Measurements from ENCODE around the gene TSPEAR. TPM values are rescaled to one million over a fixed set of nuclear protein-coding genes. Genes with fewer than 3 reads are reported as not detected.

The TSPEAR gene
- total RNA-seq, 1 donor from 2014 or later: not detected

DNA sequence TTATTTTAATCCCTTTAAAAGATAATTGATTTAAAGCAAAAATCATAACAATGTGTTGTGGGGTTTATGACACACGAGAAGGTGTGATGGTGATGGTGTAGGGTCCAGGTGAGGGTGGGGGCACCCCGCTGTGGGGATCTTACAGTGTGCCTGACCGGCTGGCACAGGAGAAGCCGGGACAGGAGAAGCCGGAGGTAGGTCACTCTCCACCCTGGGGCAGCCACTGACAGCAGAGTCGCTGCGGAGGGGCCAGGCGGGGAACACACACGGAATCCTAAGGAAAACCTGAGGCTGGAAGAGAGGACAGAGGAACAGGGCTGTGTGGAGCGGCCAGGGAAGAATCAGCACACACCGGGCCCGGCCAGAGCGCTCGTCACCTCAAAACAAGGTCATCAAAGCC is 260.4 kb downstream of the TSPEAR start:
- DNase-seq: no peak
- TF ChIP-seq, protein P1, sequence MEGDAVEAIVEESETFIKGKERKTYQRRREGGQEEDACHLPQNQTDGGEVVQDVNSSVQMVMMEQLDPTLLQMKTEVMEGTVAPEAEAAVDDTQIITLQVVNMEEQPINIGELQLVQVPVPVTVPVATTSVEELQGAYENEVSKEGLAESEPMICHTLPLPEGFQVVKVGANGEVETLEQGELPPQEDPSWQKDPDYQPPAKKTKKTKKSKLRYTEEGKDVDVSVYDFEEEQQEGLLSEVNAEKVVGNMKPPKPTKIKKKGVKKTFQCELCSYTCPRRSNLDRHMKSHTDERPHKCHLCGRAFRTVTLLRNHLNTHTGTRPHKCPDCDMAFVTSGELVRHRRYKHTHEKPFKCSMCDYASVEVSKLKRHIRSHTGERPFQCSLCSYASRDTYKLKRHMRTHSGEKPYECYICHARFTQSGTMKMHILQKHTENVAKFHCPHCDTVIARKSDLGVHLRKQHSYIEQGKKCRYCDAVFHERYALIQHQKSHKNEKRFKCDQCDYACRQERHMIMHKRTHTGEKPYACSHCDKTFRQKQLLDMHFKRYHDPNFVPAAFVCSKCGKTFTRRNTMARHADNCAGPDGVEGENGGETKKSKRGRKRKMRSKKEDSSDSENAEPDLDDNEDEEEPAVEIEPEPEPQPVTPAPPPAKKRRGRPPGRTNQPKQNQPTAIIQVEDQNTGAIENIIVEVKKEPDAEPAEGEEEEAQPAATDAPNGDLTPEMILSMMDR (IDR thresholded peaks at IDR 0.05; ENCODE audit: partially characterized antibody, unreplicated experiment): no peak
- Mint-ChIP-seq H3K36me3 (ENCODE audit: unreplicated experiment) (peaks cover 16% of the 10 kb centered on the region), H3K4me3 (ENCODE audit: unreplicated experiment) (no peak overlapping the region), H3K27ac (ENCODE audit: unreplicated experiment) (no peak overlapping the region), H3K27me3 (ENCODE audit: unreplicated experiment) (no peaks in the 10 kb centered on the region), H3K4me1 (ENCODE audit: low read depth, unreplicated experiment) (peaks cover 2% of the 10 kb centered on the region), H3K9me3 (ENCODE audit: unreplicated experiment) (peaks cover 7% of the 10 kb centered on the region)

DNA sequence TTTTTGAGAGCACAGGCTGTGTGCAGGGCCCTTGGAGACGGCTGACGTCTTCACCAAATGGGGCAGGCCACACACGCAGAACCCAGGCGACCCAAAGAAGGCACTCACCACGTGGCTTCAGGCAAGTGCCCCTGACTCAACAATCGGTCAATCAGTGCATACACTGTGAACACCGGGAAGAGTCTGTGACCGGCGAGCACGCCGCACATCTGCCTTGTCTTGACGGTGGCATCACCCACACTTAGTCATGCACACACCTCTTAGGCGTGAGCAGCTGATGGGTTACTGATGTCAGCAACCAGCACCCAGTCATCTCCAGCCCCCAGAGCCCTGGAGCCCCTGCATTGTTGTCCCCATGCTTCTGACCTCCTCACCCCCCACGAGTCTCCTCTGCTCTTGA is 261.0 kb downstream of the TSPEAR start:
- Mint-ChIP-seq H3K4me1 (ENCODE audit: low read depth, unreplicated experiment) (peaks cover 2% of the 10 kb centered on the region), H3K36me3 (ENCODE audit: unreplicated experiment) (peaks cover 16% of the 10 kb centered on the region), H3K9me3 (ENCODE audit: unreplicated experiment) (peaks cover 7% of the 10 kb centered on the region), H3K27ac (ENCODE audit: unreplicated experiment) (no peak overlapping the region), H3K4me3 (ENCODE audit: unreplicated experiment) (no peak overlapping the region), H3K27me3 (ENCODE audit: unreplicated experiment) (no peaks in the 10 kb centered on the region)
- DNase-seq: no peak
- TF ChIP-seq, protein P1 (IDR thresholded peaks at IDR 0.05; ENCODE audit: partially characterized antibody, unreplicated experiment): no peak

DNA sequence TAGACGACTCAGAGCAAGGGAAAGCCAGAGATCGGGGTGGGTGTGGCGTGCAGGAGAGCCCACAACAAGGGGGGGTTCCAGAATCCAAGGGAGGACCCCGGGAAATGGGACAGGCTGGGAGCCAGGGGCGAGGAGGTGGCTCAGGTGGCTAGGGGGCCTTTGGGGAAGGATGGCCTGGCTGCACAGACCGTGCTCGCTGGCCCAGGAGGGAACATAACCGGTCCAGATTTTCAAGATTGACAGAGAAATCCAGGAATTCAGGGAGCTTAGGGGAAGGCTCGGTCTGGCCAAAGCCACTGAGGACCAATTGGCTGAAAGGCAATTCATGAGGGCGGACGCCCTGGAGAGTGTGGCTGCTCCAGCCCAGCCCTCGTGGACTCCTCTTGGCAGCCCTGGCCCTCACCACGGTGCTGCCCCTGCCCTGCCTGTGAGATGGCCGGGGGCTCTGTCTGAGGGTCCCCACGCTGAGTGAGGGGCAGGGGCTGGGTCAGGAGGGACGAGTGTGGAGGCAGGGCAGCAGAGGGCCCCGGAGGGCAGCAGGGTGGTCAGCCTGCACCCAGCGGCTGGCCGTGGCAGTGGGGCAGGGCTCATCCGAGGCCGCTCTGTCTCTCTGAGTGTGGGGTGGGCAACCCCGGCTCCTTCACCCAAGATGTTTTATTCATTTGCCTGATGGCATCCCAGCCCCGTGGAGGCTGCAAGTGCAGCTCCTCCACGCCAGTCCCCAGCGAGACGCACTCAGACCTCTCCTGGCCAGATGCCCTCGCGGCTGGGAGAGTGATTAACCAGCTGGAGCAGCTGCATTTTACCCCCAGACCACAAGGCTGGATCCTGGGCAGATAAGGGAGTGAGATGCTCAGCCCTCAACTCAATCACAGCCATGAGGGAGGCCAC is 261.7 kb downstream of the TSPEAR start:
- Mint-ChIP-seq H3K36me3 (ENCODE audit: unreplicated experiment) (peaks cover 16% of the 10 kb centered on the region), H3K27ac (ENCODE audit: unreplicated experiment) (no peak overlapping the region), H3K4me3 (ENCODE audit: unreplicated experiment) (no peak overlapping the region), H3K27me3 (ENCODE audit: unreplicated experiment) (no peaks in the 10 kb centered on the region), H3K9me3 (ENCODE audit: unreplicated experiment) (peaks cover 7% of the 10 kb centered on the region), H3K4me1 (ENCODE audit: low read depth, unreplicated experiment) (peaks cover 2% of the 10 kb centered on the region)
- TF ChIP-seq, protein P1 (IDR thresholded peaks at IDR 0.05; ENCODE audit: partially characterized antibody, unreplicated experiment): no peak
- peak; percentile 15 for DNase-seq

DNA sequence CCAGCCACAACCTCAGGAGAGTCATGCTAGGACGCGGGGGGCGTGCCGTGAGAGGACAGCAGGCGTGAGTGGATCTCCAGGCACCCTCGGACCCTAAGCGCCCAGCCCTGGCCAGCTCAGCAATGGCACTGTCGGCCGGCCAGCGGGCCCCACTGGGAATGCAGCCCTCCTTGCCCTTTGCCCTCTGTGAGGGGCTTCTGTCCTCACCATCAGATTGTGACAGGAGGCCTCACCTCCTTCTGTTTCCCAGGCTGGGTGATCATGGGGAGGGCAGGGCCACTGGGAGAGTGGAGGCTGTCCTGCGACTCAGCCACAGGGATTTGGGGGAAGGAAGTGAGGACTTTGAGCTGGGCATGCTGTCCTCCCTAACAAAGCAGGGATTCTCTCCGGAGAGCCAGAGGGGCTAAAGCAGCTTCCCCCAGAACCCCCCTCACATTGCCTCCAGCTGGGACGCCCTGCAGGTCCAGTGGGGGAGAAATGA is 262.7 kb downstream of the TSPEAR start:
- H3K36me3 Mint-ChIP-seq (ENCODE audit: unreplicated experiment): peaks cover 6% of the 10 kb centered on the region
- no peaks in the 10 kb centered on the region for H3K4me1 Mint-ChIP-seq (ENCODE audit: low read depth, unreplicated experiment)
- no peaks in the 10 kb centered on the region for H3K27me3 Mint-ChIP-seq (ENCODE audit: unreplicated experiment)
- peak; percentile 17 for DNase-seq
- no peak overlapping the region for H3K27ac Mint-ChIP-seq (ENCODE audit: unreplicated experiment)
- no peak overlapping the region for H3K4me3 Mint-ChIP-seq (ENCODE audit: unreplicated experiment)
- TF ChIP-seq, protein P1 (IDR thresholded peaks at IDR 0.05; ENCODE audit: partially characterized antibody, unreplicated experiment): no peak
- H3K9me3 Mint-ChIP-seq (ENCODE audit: unreplicated experiment): peaks cover 4% of the 10 kb centered on the region

Other genes starting within 250 kb of the TSPEAR start
- not detected for gene KRTAP10-1, start 171.4 kb downstream of the TSPEAR start, total RNA-seq (ENCODE audit: unreplicated experiment)
- not detected for gene KRTAP10-2, start 160.1 kb downstream of the TSPEAR start, total RNA-seq (ENCODE audit: unreplicated experiment)
- not detected for gene KRTAP10-3, start 152.8 kb downstream of the TSPEAR start, total RNA-seq (ENCODE audit: unreplicated experiment)
- not detected for gene KRTAP10-4, start 137.8 kb downstream of the TSPEAR start, total RNA-seq (ENCODE audit: unreplicated experiment)
- gene KRTAP10-5, start 131.0 kb downstream of the TSPEAR start, total RNA-seq (ENCODE audit: unreplicated experiment): not detected
- gene KRTAP10-6, start 119.1 kb downstream of the TSPEAR start, total RNA-seq (ENCODE audit: unreplicated experiment): not detected
- gene KRTAP10-7, start 111.0 kb downstream of the TSPEAR start, total RNA-seq (ENCODE audit: unreplicated experiment): not detected
- gene KRTAP10-8, start 99.5 kb downstream of the TSPEAR start, total RNA-seq (ENCODE audit: unreplicated experiment): not detected
- not detected for gene KRTAP10-9, start 84.5 kb downstream of the TSPEAR start, total RNA-seq (ENCODE audit: unreplicated experiment)
- gene KRTAP10-10, start 74.2 kb downstream of the TSPEAR start, total RNA-seq (ENCODE audit: unreplicated experiment): not detected
- not detected for gene KRTAP10-11, start 65.2 kb downstream of the TSPEAR start, total RNA-seq (ENCODE audit: unreplicated experiment)
- not detected for gene KRTAP12-4, start 56.9 kb downstream of the TSPEAR start, total RNA-seq (ENCODE audit: unreplicated experiment)
- not detected for gene KRTAP12-3, start 53.6 kb downstream of the TSPEAR start, total RNA-seq (ENCODE audit: unreplicated experiment)
- not detected for gene KRTAP12-2, start 44.6 kb downstream of the TSPEAR start, total RNA-seq (ENCODE audit: unreplicated experiment)
- not detected for gene KRTAP12-1, start 29.4 kb downstream of the TSPEAR start, total RNA-seq (ENCODE audit: unreplicated experiment)
- not detected for gene KRTAP10-12, start 14.4 kb downstream of the TSPEAR start, total RNA-seq (ENCODE audit: unreplicated experiment)
- 77.7 TPM for gene UBE2G2, start 90.2 kb upstream of the TSPEAR start, total RNA-seq (ENCODE audit: unreplicated experiment)
- gene SUMO3, start 106.5 kb upstream of the TSPEAR start, total RNA-seq (ENCODE audit: unreplicated experiment): 63.5 TPM
- gene PTTG1IP, start 162.1 kb upstream of the TSPEAR start, total RNA-seq (ENCODE audit: unreplicated experiment): 249 TPM
- 0.91 TPM for gene ITGB2, start 209.3 kb upstream of the TSPEAR start, total RNA-seq (ENCODE audit: unreplicated experiment)
- gene SLX9, start 228.5 kb upstream of the TSPEAR start, total RNA-seq (ENCODE audit: unreplicated experiment): 30.7 TPM